NCI-H187 treated with DMSO at 0.1 percent for 48 hours (cell line): Measurements from ENCODE around the gene HSH2D.
"Not testable (repeated sequence)": the region's sequence is repeated elsewhere in the genome, so short reads cannot be mapped to it uniquely, and the experiment has no call there.

ENCODE experiments used
- DNase-seq: peaks from one replicate; lab custom pipeline; 2025; lab: John Stamatoyannopoulos, UW

The HSH2D gene

DNA sequence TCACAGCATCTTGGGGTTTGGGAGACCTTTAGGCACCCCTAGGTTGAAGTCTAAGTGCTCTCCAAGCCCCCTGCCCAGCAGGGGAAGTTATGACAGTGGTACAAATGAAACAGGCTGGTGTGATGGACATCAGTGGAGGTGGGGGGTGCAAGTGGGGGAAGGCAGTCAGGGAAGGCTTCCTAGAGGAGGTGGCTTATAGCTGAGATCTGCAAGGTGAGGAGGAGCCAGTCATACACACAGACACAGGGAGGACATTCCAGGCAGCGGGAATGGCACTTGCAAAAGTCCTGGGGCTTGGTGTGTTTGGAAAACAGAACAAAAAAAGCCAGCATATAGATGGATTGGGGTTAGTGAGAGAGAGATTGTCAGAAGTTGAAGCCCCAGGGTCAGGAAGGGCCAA is 11.6 kb downstream of the HSH2D start:
- DNase-seq, result no peak

DNA sequence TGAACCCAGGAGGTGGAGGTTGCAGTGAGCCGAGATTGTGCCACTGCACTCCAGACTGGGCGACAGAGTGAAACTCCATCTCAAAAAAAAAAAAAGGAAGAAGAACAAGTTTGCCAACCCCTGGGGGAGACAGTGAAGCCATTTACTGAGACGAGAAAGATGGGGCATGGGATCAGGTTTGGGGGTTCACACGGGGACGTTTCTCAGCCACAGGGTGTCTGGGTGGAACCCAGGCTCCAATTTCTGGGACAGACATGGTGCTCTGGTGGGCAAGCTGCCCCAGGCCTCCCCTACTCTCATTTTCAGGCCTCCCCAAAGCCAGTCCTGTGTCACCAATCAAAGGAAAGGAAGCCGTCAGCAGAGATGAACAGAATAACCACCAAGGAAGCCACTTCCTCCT is 13.4 kb downstream of the HSH2D start:
- DNase-seq, result no peak

DNA sequence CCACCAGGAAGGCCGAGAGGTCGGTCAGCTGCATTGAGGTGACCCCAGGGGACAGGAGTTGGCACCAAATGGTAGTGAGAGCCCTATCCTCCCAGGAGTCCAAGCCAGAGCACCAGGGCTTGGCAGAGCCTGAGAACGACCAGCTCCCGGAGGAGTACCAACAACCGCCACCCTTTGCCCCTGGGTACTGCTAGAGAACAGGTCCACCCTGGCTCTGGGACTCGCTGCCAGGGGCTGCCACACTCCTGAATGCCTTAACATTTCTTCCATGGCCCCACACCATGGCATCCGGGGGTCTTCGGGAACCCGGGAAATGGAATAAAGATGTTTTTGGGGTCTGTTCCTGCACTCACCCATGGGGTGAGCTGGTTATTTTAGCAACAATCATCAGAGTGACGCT is 14.1 kb downstream of the HSH2D start:
- no peak for DNase-seq

DNA sequence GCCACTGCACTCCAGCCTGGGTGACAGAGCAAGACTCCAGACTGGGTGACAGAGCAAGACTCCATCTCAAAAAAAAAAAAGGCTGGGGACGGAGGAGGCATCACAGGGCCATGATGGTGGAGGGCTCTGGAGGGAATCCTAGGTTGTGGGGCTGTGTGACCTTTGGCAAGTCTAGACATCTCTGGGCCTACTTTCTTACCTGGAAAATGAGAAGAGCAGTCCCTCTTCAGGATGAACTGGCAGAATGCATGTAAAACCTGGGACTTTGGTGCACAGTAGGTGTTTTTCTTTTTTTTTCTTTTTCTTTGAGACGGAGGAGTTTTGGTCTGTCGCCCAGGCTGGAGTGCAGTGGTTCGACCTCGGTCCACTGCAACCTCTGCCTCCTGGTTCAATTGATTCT is 16.2 kb downstream of the HSH2D start:
- no peak for DNase-seq

DNA sequence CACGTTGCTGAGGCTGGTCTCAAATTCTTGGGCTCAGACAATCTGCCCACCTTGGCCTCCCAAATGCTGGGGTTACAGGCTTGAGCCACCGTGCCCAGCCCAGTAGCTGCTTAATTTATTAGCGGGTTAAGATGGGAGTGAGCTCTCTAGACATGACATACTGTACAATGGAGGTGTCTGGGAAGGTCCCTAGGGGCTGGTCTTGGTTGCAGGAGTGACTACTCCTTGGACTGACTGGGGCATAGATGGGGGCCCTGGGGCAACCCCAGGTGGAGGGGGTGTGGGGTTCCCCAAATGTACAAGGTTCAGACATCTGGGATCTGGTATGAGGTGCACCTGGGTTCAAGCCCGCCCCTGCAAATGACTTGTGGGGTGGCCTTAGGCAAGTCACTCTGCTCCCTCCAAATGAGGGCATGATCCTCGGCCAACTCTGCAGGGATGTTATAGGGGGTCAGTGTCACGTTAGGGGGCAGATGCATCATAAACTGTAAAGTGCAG is 17.0 kb downstream of the HSH2D start:
- DNase-seq, result no peak

DNA sequence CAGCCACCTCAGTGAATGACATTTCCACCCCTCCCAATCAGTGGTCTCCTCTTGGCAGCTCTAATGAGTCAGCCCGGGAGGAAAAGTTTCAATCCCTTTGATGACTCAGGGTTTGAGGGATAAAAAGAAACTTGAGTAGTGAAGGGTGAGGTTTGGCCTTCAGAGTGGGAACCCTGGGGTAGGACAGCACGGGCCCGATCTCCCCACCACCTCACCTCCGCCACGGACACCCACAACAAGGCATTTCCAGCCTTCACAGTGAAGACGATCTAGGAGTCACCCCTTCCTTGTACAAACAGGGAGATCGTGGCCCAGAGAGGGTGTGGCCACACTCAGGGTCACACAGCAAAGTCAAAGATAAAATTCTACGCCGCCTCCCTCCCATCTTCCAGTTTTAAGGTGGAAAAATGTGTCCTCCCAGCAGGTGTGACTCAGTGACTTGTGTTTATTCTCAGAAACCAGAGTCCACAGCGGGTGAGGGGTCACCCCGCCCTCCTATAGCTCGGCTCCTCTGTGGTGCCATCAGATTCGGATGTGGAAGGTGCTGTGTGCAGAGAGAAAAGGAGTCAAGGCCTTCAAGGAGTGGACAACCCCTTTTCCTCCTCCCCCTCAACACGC is 17.6 kb downstream of the HSH2D start:
- DNase-seq, result no peak

DNA sequence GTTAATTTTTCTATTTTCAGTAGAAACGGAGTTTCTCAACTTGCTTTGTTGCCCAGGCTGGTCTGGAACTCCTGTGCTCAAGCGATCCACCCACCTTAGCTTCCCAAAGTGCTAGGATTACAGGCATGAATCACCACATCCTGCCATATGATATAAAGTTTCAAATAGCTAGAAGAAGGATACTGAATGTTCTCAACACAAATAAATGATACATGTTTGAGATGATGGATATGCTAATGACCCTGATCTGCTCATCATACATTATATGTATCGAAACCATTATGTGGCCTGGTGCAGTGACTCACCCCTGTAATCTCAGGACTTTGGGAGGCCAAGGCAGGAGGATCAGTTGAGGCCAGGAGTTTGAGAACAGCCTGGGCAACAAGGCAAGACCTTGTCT is 18.4 kb downstream of the HSH2D start:
- no peak for DNase-seq

DNA sequence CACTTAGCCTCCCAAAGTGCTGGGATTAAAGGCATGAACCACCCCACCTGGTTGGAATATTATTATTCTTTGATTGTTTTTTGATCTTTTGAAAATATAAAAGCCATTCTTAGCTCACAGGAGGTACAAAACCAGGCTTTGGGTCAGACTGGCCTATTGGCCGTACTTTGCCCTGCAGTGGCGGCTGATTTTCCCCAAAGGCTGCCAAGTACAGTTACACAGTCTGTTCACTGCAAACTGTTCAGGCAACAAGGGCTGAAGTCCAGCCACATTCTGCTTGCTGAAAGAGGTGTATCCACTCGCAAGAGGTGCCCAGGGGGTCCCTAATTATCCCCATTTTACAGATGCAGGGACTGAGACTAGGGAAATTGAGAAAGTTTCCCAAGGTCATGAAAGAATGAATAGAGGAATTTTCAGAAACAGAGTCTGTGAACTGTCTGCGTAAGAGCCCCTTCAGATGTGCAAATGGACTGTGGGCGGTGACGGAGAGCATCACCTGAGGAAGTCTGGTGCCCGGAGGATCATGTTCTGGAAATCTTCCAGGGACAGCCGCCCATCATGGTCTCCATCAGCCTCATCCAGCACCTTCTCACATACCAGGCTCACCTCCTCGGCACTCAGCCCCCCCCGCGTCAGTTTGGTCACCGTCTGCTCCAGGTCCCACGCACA is 20.9 kb downstream of the HSH2D start:
- no peak for DNase-seq

DNA sequence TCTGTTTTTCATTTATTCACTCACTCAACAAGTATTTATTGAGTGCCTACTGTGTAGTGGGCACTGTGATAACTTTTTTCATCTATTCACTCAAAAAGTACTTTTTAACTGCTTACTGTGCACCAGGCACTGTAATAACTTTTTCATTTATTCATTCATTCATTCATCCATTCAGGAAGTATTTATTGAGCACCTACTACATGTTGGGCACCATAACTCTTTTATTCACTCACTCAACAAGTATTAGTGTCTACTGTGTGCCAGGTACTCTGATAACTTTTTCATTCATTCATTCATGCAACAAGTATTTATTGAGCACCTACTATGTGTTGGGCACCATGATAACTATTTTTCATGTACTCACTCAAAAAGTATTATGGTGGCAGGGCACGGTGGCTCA is 22.9 kb downstream of the HSH2D start:
- DNase-seq, result no peak

DNA sequence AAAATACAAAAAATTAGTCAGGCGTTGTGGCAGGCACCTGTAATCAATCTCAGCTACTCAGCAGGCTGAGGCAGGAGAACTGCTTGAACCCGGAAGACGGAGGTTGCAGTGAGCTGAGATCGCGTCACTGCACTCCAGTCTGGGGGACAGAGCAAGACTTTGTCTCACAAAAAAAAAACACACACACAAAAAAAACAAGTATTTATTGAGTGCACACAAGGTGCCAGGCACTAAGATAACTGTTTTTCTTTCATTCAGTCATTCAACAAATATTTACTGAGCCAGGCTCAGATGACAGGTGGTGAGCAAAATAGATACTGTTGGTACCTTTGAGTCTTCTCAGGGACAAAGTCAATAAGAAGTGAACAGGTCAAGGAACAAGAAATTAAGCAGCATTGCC is 23.6 kb downstream of the HSH2D start:
- DNase-seq, result no peak

DNA sequence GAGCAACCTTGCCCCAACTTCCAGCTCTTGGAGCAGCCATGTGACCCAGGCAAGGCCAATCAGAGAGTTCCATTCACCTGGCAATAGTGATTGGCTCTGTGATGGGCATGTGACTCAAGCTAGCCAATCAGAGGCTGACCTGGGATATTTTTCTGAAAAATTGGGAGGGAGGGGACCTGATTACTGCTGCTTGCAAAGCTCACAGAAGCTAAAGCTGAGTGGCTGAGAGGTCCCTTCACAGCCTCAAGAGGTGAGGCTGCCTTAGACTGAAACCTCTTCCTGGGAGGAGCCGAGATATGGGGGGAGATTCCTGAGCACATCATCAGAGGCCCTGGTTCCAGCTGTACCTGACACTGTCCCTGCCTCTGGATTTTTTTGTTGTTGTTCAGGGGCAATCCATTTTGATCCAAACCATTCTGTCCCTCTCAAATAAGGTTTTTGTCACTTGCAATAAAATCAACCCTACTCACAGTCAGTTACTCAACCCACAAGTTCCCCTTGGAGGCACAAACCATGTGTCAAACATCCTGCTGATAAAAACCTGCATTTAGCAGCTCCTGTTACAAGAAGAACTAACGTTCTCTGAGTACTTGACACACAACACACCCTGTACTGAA is 25.1 kb downstream of the HSH2D start:
- DNase-seq, result no peak

DNA sequence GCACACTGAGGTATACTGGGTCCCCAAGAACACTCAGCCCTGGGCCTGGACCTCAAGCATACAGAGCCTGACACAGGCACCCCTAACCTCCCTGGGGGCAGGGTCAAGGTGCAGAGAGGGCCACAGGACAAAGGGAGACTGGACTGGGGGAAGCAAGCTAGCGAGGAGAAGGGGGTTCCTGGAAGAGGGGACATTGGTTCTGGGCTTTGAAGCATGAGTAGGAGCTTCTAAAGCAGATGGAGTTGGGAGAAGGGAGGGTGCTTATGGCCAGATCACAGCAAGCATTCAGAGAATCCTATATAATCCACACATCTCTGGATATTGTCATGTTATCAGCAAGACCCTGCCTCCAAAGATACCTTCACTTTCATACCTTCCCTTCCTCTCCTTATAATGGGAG is 26.6 kb downstream of the HSH2D start:
- DNase-seq, result no peak

DNA sequence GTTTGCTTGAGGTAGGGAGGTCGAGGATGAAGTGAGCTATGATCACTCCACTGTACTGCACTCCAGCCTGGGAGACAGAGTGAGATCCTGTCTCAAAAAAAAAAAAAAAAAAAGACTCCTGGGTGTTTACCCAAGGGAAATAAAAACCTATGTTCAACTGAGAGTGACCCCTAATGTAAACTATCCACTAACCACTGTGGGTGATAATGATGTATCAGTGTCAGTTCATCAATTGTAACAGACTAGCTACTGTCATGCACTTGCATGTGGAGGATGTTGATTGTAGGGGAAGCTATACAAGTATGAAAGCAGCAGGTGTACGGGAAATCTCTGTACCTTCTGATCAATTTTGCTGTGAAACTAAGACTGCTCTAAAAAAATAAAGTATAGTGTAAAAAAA is 32.5 kb downstream of the HSH2D start:
- DNase-seq, result no peak

DNA sequence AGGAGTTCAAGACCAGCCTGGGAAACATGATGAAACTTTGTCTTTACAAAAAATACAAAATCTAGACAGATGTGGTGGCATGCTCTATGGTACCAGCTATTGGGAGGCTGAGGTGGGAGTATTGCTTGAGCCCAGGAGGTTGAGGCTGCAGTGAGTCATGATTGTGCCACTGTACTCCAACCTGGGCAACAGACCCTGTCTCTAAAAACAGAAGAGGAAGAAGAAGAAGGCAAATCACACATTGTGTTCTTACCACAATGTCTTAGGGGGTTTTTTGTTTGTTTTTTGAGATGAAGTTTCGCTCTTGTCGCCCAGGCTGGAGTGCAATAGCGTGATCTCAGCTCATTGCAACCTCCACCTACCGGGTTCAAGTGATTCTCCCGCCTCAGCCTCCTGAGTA is 35.4 kb downstream of the HSH2D start:
- not testable (repeated sequence) for DNase-seq

DNA sequence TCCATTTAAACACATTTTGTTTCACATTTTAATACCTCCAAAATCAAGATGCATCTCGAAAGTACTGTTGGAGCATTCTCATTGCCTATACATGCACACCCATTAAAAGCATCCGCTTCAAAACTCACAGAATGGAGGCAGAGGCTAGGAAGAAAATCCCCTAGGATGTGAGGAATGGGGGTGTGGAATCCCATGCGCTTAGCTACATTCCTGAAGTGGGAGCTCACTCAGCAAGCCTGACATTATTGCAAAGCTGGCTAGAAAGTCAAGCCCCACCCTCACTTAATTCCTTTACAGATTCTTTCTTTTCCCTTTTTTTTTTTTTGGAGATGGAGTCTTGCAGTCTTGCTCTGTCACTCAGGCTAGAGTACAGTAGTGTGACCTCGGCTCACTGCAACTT is 37.1 kb downstream of the HSH2D start:
- no peak for DNase-seq

DNA sequence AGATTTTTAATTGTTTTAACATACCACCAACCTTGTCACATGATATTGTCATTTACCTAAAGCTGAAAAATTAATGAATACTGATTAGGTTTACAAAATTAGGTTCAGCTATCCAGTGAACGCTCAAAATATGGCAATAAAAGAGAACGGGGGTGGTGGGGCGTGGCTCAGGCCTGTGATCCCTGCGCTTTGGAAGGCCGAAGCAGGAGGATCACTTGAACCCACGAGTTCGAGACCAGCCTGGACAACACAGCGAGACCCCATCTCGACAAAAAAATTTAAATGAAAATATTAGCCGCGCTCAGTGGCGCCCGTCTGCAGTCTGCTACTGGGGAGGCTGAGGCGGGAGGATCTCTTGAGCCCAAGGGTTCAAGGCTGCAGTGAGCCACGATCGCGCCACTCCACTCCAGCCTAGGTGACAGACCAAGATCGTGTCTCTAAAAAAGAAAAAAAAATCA is 41.2 kb downstream of the HSH2D start:
- no peak for DNase-seq

DNA sequence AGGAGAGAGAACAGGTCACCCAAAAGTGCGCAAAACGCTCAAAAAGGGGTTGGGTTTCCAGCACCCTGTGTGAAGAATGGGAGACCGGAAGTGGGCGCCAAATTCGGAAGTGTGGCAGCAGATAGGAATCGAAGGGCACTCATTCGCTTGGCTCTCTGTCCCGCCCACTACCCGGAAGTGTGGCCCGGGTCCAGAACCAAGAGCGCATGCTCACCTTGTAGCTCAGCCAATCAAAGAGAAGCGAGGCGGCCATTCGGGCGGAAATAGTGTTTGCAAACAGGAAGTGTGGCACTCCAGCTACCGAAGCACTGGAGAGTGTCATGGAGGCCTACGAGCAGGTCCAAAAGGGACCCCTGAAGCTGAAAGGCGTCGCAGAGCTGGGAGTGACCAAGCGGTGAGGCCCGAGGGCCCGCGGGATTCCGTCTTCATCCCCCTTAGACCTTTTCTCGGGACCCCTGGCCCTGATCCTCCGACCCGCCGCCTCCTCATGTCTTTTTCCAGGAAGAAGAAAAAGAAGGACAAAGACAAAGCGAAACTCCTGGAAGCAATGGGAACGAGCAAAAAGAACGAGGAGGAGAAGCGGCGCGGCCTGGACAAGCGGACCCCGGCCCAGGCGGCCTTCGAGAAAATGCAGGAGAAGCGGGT is 41.8 kb downstream of the HSH2D start, which contains the start of gene FAM32A:
FAM32A (plus strand) TSS at position 288 of the 645 bp plus-strand sequence; CDS start at position 321, 33 bp downstream.
- DNase-seq, result peak; percentile 82

DNA sequence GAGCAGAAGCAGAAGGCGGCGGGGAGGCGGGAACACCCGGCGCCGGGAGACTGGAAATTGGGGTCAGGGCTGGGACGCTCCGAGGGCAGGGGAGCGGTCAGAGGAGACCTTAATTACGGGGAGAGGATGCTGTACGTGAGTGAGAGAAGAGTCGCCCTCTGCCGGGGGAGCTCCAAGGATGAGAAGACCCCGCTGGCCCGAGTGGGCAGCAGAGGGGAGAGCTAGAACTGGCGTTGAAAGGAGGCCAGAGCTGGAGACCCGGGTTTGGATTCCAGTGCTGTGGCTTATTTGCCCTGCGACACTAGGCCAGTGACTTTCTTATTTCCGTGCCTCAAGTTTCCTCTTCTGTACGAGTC is 42.3 kb downstream of the HSH2D start:
- DNase-seq, result no peak

DNA sequence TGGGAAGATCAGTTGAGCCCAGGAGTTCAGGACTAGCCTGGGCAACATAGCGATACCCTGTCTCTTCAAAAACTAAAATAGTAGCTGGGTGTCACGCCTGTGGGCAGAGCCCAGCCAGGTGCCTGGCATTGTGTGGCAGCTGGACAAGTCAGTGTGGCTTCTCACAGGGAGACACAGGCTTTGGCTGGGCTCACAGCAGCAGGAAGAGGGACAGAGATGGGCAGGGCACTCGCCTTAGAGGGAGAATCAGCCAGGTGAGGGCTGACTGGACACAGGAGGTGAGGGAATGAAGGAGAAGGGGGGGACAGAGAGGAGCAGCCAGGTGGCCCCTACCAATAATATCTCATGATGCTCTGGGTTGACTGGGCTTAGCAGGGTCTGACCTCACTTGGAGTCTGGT is 45.0 kb downstream of the HSH2D start:
- DNase-seq, result no peak

DNA sequence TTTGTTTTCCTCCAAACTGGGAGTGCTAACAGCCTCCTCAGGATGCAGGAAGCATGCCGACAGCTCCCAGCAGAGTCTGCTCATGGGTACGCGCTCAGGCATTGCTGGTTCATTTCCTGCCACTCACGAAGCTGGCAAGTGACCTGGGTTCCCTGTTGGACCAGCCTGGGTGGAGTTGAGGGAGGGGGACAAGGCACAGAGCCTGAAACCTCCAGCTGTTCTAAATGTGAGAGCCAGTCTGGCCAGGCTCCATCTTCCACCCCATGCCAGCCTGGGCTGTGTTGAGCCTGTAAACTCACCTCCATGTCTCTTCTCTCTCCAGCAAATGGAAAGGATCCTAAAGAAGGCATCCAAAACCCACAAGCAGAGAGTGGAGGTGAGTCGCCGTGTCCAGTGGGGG is 46.7 kb downstream of the HSH2D start:
- no peak for DNase-seq

DNA sequence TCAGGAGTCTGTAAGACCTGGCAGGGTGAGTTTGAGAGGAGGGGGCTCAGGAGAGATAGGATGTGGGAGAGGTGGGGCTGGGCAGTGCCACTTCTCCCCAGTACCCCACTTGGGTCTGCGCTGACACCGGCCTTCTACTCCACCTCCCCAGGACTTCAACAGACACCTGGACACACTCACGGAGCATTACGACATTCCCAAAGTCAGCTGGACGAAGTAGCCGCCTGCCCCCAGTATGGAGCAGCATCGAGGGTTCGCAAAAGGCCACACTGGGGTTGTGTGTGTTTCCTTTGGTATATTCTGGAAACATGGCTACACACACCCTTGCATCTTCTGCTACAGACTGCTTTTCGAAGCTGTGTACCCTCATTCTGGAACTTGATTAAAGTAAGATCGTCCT is 47.3 kb downstream of the HSH2D start:
- DNase-seq, result no peak

DNA sequence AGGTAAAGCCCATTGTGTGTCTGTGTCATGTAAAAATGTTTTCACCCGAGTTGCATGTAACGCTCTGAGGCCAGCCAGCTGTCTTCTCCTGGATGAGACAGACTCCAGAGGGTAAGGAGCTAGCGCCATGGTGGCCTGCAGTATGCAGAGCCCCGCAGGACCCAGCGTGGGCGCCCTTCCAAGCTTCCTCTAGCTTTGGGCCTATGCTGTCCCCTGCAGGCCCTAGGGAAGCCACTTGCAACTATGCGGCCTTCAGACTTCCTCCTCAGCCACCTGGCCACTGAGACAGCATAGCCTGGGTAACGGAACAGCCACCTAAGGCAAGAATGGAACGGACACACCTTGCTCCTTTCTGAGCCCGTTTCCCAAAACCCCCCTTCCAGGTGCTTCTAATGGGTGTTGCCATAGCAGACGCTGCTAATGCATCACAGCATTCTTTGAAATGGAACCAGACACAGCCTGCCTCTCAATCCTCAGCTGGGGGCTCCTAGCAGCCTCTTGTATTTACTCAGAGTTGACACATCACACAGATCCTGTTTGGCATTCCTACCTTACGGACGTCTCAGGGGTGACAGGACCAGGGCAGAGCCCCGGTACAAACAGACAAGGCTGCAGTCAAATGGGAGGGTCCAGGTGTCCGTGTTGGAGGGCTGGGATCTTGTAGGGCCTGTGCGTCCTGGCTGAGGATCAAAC is 47.9 kb downstream of the HSH2D start:
- no peak for DNase-seq
